Ishikawa (cell line): Measurements from ENCODE around the gene CLDN4.

Experiments
- CEBPB ChIP-seq: IDR thresholded peaks from 2 replicates; pipeline ENCODE4 v1.6.1; 2012
- CREB1 ChIP-seq: IDR thresholded peaks from 2 replicates; pipeline ENCODE4 v1.6.1; 2012; ENCODE audit warnings: low read depth
- EGR1 ChIP-seq: IDR thresholded peaks from 2 replicates; pipeline ENCODE4 v1.6.1; 2012
- EP300 ChIP-seq: IDR thresholded peaks from 2 replicates; pipeline ENCODE4 v1.6.1; 2012; ENCODE audit warnings: borderline replicate concordance
- FOXM1 ChIP-seq: IDR thresholded peaks from 2 replicates; pipeline ENCODE4 v1.6.1; 2012; ENCODE audit warnings: low read depth, borderline replicate concordance
- MAX ChIP-seq: IDR thresholded peaks from 2 replicates; pipeline ENCODE4 v1.6.1; 2012
- NFIC ChIP-seq: IDR thresholded peaks from 2 replicates; pipeline ENCODE4 v1.6.1; 2012
- RAD21 ChIP-seq: IDR thresholded peaks from 2 replicates; pipeline ENCODE4 v1.6.1; 2012; ENCODE audit warnings: low read depth
- REST ChIP-seq: IDR thresholded peaks from 2 replicates; pipeline ENCODE4 v1.6.1; 2012; ENCODE audit warnings: low read depth, mild to moderate bottlenecking
- TAF1 ChIP-seq: IDR thresholded peaks from 2 replicates; pipeline ENCODE4 v1.6.1; 2012; ENCODE audit warnings: low read depth, mild to moderate bottlenecking
- TCF12 ChIP-seq: IDR thresholded peaks from 2 replicates; pipeline ENCODE4 v1.6.1; 2012; ENCODE audit warnings: low read depth
- TEAD4 ChIP-seq: IDR thresholded peaks from 2 replicates; pipeline ENCODE4 v1.6.1; 2012
- USF1 ChIP-seq: IDR thresholded peaks from 2 replicates; pipeline ENCODE4 v1.6.1; 2012
- YY1 ChIP-seq: IDR thresholded peaks from 2 replicates; pipeline ENCODE4 v1.6.1; 2012; ENCODE audit warnings: low read depth
- ZBTB7A ChIP-seq: IDR thresholded peaks from 2 replicates; pipeline ENCODE4 v1.6.1; 2012; ENCODE audit warnings: low read depth

Gene CLDN4

GRCh38 chr7:73841689-73842066, 10.9 kb downstream of the CLDN4 start:
- no peak for TF ChIP-seq MAX
- no peak for TF ChIP-seq CREB1
- TF ChIP-seq USF1, result no peak
- no peak for TF ChIP-seq YY1
- TF ChIP-seq REST, result no peak
- TF ChIP-seq TEAD4, result no peak
- no peak for TF ChIP-seq FOXM1
- no peak for TF ChIP-seq ZBTB7A

- TF ChIP-seq EP300, result no peak
- TF ChIP-seq FOXM1, result no peak
- no peak for TF ChIP-seq USF1
- TF ChIP-seq RAD21, result no peak
- TF ChIP-seq CREB1, result no peak
- no peak for TF ChIP-seq TEAD4
- no peak for TF ChIP-seq NFIC
- peak; percentile 97 for TF ChIP-seq ZBTB7A
- peak; percentile 31; the same call in 1 of the 2 replicates for TF ChIP-seq TAF1
Observed at GRCh38 chr7:73842067-73842976, 11.5 kb downstream of the CLDN4 start, which contains the start of gene METTL27. TSS of gene METTL27 (minus strand) at chr7:73842516. CDS start at chr7:73842140, 376 bp downstream.

- TF ChIP-seq USF1, result no peak
- no peak for TF ChIP-seq FOXM1
- no peak for TF ChIP-seq YY1
- TF ChIP-seq TCF12, result no peak
- no peak for TF ChIP-seq MAX
- TF ChIP-seq EP300, result no peak
- TF ChIP-seq ZBTB7A, result no peak
- TF ChIP-seq REST, result no peak
- TF ChIP-seq NFIC, result no peak
- TF ChIP-seq CEBPB, result no peak
- no peak for TF ChIP-seq TAF1
- TF ChIP-seq CREB1, result no peak
- no peak for TF ChIP-seq TEAD4
- no peak for TF ChIP-seq EGR1
- TF ChIP-seq RAD21, result no peak
Observed at GRCh38 chr7:73844131-73844547, 13.3 kb downstream of the CLDN4 start.

- TF ChIP-seq TEAD4 (no peak), TAF1 (no peak), EP300 (no peak), CEBPB (no peak), EGR1 (no peak), MAX (no peak), USF1 (no peak), RAD21 (no peak), CREB1 (no peak), REST (no peak), NFIC (no peak), TCF12 (no peak), FOXM1 (no peak), ZBTB7A (no peak), YY1 (no peak)
Observed at GRCh38 chr7:73844848-73845460, 14.2 kb downstream of the CLDN4 start.
